CD14-positive monocyte (primary cell): ENCODE measurements around the gene CCNY. TPM values are rescaled to one million over a fixed set of nuclear protein-coding genes. Genes with fewer than 3 reads are reported as not detected.
A peak's percentile ranks its signal among the peaks of the same experiment; 100 is the strongest.

Experiments
- DNase-seq, 3 donors: peaks; one replicate each; pipeline ENCODE4 v3.0.0-alpha.2; 2011 to 2022
- H2AFZ ChIP-seq: 2 replicates; pipeline ENCODE4 v1.6.0; 2012; ENCODE audit warnings: mild to moderate bottlenecking, low read depth, low read length, inconsistent platforms; ENCODE audit not compliant: insufficient read depth, poor library complexity, severe bottlenecking
- H3K27ac ChIP-seq, 2 donors: 1 replicate in 1 of 2; 2 replicates in 1 of 2; pipeline ENCODE4 v1.5.1; 2012 to 2013; ENCODE audit warnings: low read length in 2 of 2, control low read depth in 1 of 2, inconsistent platforms in 1 of 2, low read depth in 1 of 2, mild to moderate bottlenecking in 1 of 2
- H3K27me3 ChIP-seq, 2 donors: one replicate each; pipeline versions ENCODE4 v1.6.0 to v1.6.1; 2011 to 2013; ENCODE audit warnings: low read length in 2 of 2; ENCODE audit not compliant: control insufficient read depth in 2 of 2, insufficient read depth in 2 of 2
- H3K36me3 ChIP-seq, 2 donors: replicated peaks in 1 of 2; 1 replicate in 1 of 2; 2 replicates in 1 of 2; pipeline versions ENCODE4 v1.5.1 to v1.6.1; 2012 to 2013; ENCODE audit warnings: low read length in 2 of 2, control low read depth in 1 of 2, inconsistent platforms in 1 of 2, mild to moderate bottlenecking in 1 of 2; ENCODE audit not compliant: insufficient read depth in 2 of 2, control insufficient read depth in 1 of 2
- H3K4me1 ChIP-seq, 2 donors: 1 replicate in 1 of 2; 2 replicates in 1 of 2; pipeline versions ENCODE4 v1.5.1 to v1.6.1; 2012 to 2013; ENCODE audit warnings: low read length in 2 of 2, control low read depth in 1 of 2, inconsistent platforms in 1 of 2, mild to moderate bottlenecking in 1 of 2, moderate library complexity in 1 of 2; ENCODE audit not compliant: insufficient read depth in 2 of 2, control insufficient read depth in 1 of 2
- H3K4me2 ChIP-seq: replicated peaks from 2 replicates; pipeline ENCODE3; 2012; ENCODE audit warnings: low read length, moderate library complexity, mild to moderate bottlenecking; ENCODE audit not compliant: poor library complexity, severe bottlenecking; ENCODE audit errors: extremely low read depth
- H3K4me3 ChIP-seq, 3 experiments: fragments of 200-600 bp in 1 of 3; sonication (generic) in 1 of 3; replicated peaks in 1 of 3; 1 replicate in 2 of 3; 2 replicates in 1 of 3; pipeline ENCODE4 v1.5.1; 2011 to 2013; ENCODE audit warnings: low read length in 3 of 3, mild to moderate bottlenecking in 3 of 3, control low read depth in 2 of 3, low read depth in 2 of 3, inconsistent platforms in 1 of 3, moderate library complexity in 1 of 3
- H3K79me2 ChIP-seq: 2 replicates; pipeline ENCODE4 v1.6.0; 2012; ENCODE audit warnings: mild to moderate bottlenecking, control low read depth, inconsistent platforms, low read length, moderate library complexity; ENCODE audit not compliant: insufficient read depth
- H3K9ac ChIP-seq: 2 replicates; pipeline ENCODE4 v1.6.0; 2017; ENCODE audit warnings: low read length, mild to moderate bottlenecking; ENCODE audit not compliant: insufficient read depth, poor library complexity, severe bottlenecking
- H3K9me3 ChIP-seq, 2 donors: replicated peaks in 1 of 2; 1 replicate in 1 of 2; 2 replicates in 1 of 2; pipeline versions ENCODE4 v1.5.1 to v1.6.1; 2012 to 2013; ENCODE audit warnings: low read length in 2 of 2, control low read depth in 1 of 2; ENCODE audit not compliant: control insufficient read depth in 1 of 2, insufficient read depth in 1 of 2
- H4K20me1 ChIP-seq: 2 replicates; pipeline ENCODE4 v1.6.0; 2012; ENCODE audit warnings: mild to moderate bottlenecking, low read length, control low read depth, moderate library complexity; ENCODE audit not compliant: insufficient read depth
- H3K27ac Mint-ChIP-seq, 7 donors: one replicate each; pipeline ENCODE4 v1.8.0; 2020; ENCODE audit warnings: mild to moderate bottlenecking in 7 of 7, mixed read lengths in 7 of 7, moderate library complexity in 6 of 7, inconsistent platforms in 2 of 7
- H3K27me3 Mint-ChIP-seq, 3 donors: one replicate each; pipeline ENCODE4 v1.8.0; 2021 to 2022; ENCODE audit warnings: low read depth in 3 of 3, mild to moderate bottlenecking in 3 of 3, mixed read lengths in 3 of 3, moderate library complexity in 3 of 3, inconsistent platforms in 1 of 3
- H3K36me3 Mint-ChIP-seq, 2 donors: one replicate each; pipeline ENCODE4 v1.8.0; 2020; ENCODE audit warnings: mixed read lengths in 2 of 2, inconsistent platforms in 1 of 2, mild to moderate bottlenecking in 1 of 2
- H3K4me1 Mint-ChIP-seq: one replicate; pipeline ENCODE4 v1.8.0; 2020; ENCODE audit warnings: mild to moderate bottlenecking, mixed read lengths
- H3K4me3 Mint-ChIP-seq, 2 donors: one replicate each; pipeline ENCODE4 v1.8.0; 2020; ENCODE audit warnings: mild to moderate bottlenecking in 2 of 2, mixed read lengths in 2 of 2, moderate library complexity in 1 of 2
- H3K9me3 Mint-ChIP-seq, 7 donors: one replicate each; pipeline ENCODE4 v1.8.0; 2020 to 2022; ENCODE audit warnings: mixed read lengths in 7 of 7, mild to moderate bottlenecking in 6 of 7, moderate library complexity in 6 of 7, inconsistent platforms in 2 of 7
- WGBS: methylation state at CpG from one replicate; pipeline ENCODE4 v1.1.5; 2013; ENCODE audit warnings: missing lambda C conversion rate; ENCODE audit not compliant: insufficient coverage; 5-methylcytosine and 5-hydroxymethylcytosine counted together
- intact Hi-C, 2 donors: fragments of 100-400 bp; cut with micrococcal nuclease; formaldehyde crosslinking; loops; one replicate each; pipeline versions ENCODE4 v1.15.0 to v1.15.1; 2023
- polyA plus RNA-seq, 3 donors: library from polyadenylated mRNA; depleted of rRNA in 1 of 3; unstranded in 2 of 3; stranded (reverse) in 1 of 3; fragments of 300-500 nt in 2 of 3; fragments of >200 nt in 1 of 3; fragmentation: Illumina TruSeq in 2 of 3; gene quantifications; 1 replicate in 2 of 3; 2 replicates in 1 of 3; pipeline ENCODE4 v1.2.3, GENCODE V29; 2012 to 2021
- TF ChIP-seq, protein P1 (sequence below): fragments of 200-600 bp; IDR thresholded peaks from one replicate; pipeline ENCODE4 v1.8.0; 2022; ENCODE audit warnings: antibody characterized with exemption, mild to moderate bottlenecking

CCNY gene
- polyA plus RNA-seq, 3 donors, result 39.9 to 116 (median 64.8) TPM

DNA sequence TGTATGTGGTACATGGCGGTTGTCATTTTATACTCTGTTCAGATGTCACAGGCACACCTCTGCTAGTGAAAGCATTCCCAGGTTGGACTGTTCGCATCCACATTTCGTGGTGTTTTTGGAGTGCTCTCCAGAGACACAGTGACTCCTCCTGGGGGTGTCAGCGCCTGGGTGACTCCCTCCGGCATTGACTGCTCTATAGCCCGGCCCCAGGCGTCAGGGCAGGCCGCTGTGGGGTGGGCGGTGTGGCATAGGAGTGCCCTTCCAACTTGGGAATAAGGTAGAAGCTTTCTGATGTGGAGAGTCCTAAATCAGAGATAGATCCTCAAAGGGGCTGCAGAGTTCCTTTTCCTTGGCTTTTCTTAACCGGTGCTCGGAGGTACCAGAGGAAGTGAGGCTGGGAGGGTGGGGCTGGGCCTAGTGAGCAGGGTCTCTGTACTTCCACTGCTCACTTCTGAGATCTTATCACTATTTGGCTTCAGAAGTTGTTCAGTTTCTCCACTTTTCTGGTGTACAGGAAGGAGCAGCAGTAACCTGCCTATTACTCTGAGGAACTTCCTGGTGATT lies 32.3 kb downstream of the CCNY start:
- Histone ChIP-seq H3K9ac (no peak overlapping the region), H3K79me2 (peaks cover 100% of the 10 kb centered on the region), H3K9me3 (no peaks in the 10 kb centered on the region), H3K4me3 (peak overlapping the region in 1 of 3 experiments; percentile 9), H2AFZ (no peak overlapping the region), H3K27me3 (no peaks in the 10 kb centered on the region), H4K20me1 (peaks cover 100% of the 10 kb centered on the region), H3K36me3 (no peaks in the 10 kb centered on the region), H3K4me2 (peak overlapping the region; percentile 19), H3K4me1 (peaks cover 47 to 54% of the 10 kb centered on the region in 2 donors), H3K27ac (peak overlapping the region; percentile 34 to 73)
- peak overlapping the region; percentile 25 to 83 (median 75) for H3K27ac Mint-ChIP-seq
- no peaks in the 10 kb centered on the region for H3K9me3 Mint-ChIP-seq
- TF ChIP-seq, protein P1, sequence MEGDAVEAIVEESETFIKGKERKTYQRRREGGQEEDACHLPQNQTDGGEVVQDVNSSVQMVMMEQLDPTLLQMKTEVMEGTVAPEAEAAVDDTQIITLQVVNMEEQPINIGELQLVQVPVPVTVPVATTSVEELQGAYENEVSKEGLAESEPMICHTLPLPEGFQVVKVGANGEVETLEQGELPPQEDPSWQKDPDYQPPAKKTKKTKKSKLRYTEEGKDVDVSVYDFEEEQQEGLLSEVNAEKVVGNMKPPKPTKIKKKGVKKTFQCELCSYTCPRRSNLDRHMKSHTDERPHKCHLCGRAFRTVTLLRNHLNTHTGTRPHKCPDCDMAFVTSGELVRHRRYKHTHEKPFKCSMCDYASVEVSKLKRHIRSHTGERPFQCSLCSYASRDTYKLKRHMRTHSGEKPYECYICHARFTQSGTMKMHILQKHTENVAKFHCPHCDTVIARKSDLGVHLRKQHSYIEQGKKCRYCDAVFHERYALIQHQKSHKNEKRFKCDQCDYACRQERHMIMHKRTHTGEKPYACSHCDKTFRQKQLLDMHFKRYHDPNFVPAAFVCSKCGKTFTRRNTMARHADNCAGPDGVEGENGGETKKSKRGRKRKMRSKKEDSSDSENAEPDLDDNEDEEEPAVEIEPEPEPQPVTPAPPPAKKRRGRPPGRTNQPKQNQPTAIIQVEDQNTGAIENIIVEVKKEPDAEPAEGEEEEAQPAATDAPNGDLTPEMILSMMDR, result no peak
- intact Hi-C loops, result no loop called here
- H3K4me3 Mint-ChIP-seq, result peak overlapping the region in 1 of 2 donors; percentile 9
- no peaks in the 10 kb centered on the region for H3K27me3 Mint-ChIP-seq
- peaks cover 64% of the 10 kb centered on the region for H3K4me1 Mint-ChIP-seq
- peaks cover 0 to 3% of the 10 kb centered on the region in 2 donors for H3K36me3 Mint-ChIP-seq
- 77% methylated on average over 9 of the region's 11 CpGs for WGBS
- DNase-seq, result no peak

GRCh38 chr10:35369049-35369611 lies 32.8 kb downstream of the CCNY start:
- Histone ChIP-seq H4K20me1 (peaks cover 100% of the 10 kb centered on the region), H3K9me3 (no peaks in the 10 kb centered on the region), H3K27ac (peak overlapping the region; percentile 34 to 73), H3K79me2 (peaks cover 100% of the 10 kb centered on the region), H3K4me3 (peak overlapping the region in 1 of 3 experiments; percentile 9), H3K4me1 (peaks cover 51 to 54% of the 10 kb centered on the region in 2 donors), H3K9ac (no peak overlapping the region), H3K36me3 (no peaks in the 10 kb centered on the region), H3K4me2 (peak overlapping the region; percentile 19), H3K27me3 (no peaks in the 10 kb centered on the region), H2AFZ (no peak overlapping the region)
- peaks cover 0 to 3% of the 10 kb centered on the region in 2 donors for H3K36me3 Mint-ChIP-seq
- no peaks in the 10 kb centered on the region for H3K9me3 Mint-ChIP-seq
- peaks cover 63% of the 10 kb centered on the region for H3K4me1 Mint-ChIP-seq
- WGBS, result 6% methylated on average over 6 of the region's 6 CpGs
- peak overlapping the region in 1 of 2 donors; percentile 9 for H3K4me3 Mint-ChIP-seq
- intact Hi-C loops, result no loop called here
- H3K27me3 Mint-ChIP-seq, result no peaks in the 10 kb centered on the region
- DNase-seq, result peak; percentile 18 to 44 (median 26)
- TF ChIP-seq, protein P1, result no peak
- peak overlapping the region; percentile 25 to 83 (median 75) for H3K27ac Mint-ChIP-seq
